H1 (cell line): Measurements from ENCODE around the gene NXPH1. TPM values are rescaled to one million over a fixed set of nuclear protein-coding genes. Genes with fewer than 3 reads are reported as not detected.

ENCODE experiments used
- BACH1 ChIP-seq: IDR thresholded peaks from 2 replicates; pipeline ENCODE4 v1.6.1; 2012; ENCODE audit warnings: low read length, improper control_type of control experiment
- EGR1 ChIP-seq: IDR thresholded peaks from 2 replicates; pipeline ENCODE4 v1.6.1; 2011; ENCODE audit warnings: low read depth, low read length, borderline replicate concordance
- HDAC6 ChIP-seq: IDR thresholded peaks from one replicate; pipeline ENCODE4 v1.7.1; 2012; ENCODE audit warnings: low read depth, mild to moderate bottlenecking, inconsistent platforms, low read length, moderate library complexity
- polyA plus RNA-seq, 7 experiments: library from polyadenylated mRNA; depleted of rRNA in 3 of 7; stranded (reverse) in 5 of 7; unstranded in 2 of 7; fragments of >200 nt in 5 of 7; fragments of 200-250 nt in 2 of 7; gene quantifications; 1 replicate in 5 of 7; 2 replicates in 1 of 7; 4 replicates in 1 of 7; pipeline versions ENCODE4 v1.2.1 to v1.2.3, GENCODE V29; 2011 to 2013; ENCODE audit warnings: missing spikeins in 2 of 7, mixed read lengths in 2 of 7
- total RNA-seq: library from RNA; stranded (reverse); fragmentation: NEBNext Ultra II Directional; extraction: Animal tissue kit (Norgen Biotek cat#: 25700); gene quantifications from 2 replicates; pipeline ENCODE4 v1.2.1, GENCODE V29; 2021

Gene NXPH1
- total and polyA plus RNA-seq, 2 of the 8 experiments (the other 6 are each of a cell fraction or from before 2014, with no cell fraction given) = 0.14 to 1.0 TPM

DNA sequence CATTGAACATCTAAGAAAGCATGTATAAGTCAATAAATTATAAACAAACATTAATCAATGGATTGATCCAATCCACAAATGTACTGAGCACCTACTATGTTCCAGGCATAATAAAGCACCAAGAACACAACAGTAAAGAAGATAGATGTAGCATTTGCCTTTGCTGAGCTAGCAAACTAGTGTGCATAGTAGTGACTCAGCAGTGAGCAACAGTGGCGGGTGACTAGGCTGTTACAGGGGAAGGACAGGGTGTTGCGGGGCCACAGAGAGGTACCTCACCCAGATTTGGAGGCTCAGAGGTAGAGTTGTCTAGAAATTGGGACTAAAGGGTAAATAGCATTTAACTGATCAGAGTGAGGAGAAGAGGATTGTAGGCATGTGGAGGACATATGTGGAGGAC is 83.6 kb downstream of the NXPH1 start (continued):
- no peak for TF ChIP-seq EGR1
- peak; percentile 60; the same call in 1 of the 2 replicates for TF ChIP-seq BACH1
- TF ChIP-seq HDAC6 = no peak
